IMR-90 (cell line): ENCODE data around the gene MAP2K5. TPM values are rescaled to one million over a fixed set of nuclear protein-coding genes. Genes with fewer than 3 reads are reported as not detected.

Source experiments
- ATAC-seq: fragments of 200-7000 bp; cut with Tn5 transposase; 2 replicates; pipeline ENCODE4 v1.9.1; 2020; ENCODE audit warnings: low read depth, mild to moderate bottlenecking, moderate library complexity
- BruUV-seq: library from RNA; stranded (reverse); fragments of 400-500 nt; replicated peaks from 2 replicates; lab custom pipeline; 2021; lab: Mats Ljungman, UMichigan
- CTCF ChIA-PET: fragments of 300-600 bp; formaldehyde crosslinking; extraction: SDS; loops from one replicate; lab custom pipeline; 2021; ENCODE audit warnings: antibody characterized with exemption; lab: Yijun Ruan, JAX
- POLR2A ChIA-PET: fragments of 300-600 bp; sonication (Branson Sonifier 250); formaldehyde crosslinking; loops from one replicate; lab custom pipeline; 2022; ENCODE audit warnings: antibody characterized with exemption; ENCODE audit not compliant: unreplicated experiment; lab: Charles Lee
- DNase-seq: peaks from one replicate; pipeline ENCODE4 v3.0.0; 2013
- H2AFZ ChIP-seq: replicated peaks from 2 replicates; pipeline ENCODE3; 2013; ENCODE audit warnings: low read length, mild to moderate bottlenecking; ENCODE audit not compliant: poor library complexity
- H2AK5ac ChIP-seq: 2 replicates; pipeline ENCODE4 v1.6.1; 2013; ENCODE audit warnings: low read depth, low read length, inconsistent platforms
- H2AK9ac ChIP-seq: replicated peaks from 2 replicates; pipeline ENCODE3; 2013; ENCODE audit warnings: mild to moderate bottlenecking, low read depth, low read length, moderate library complexity; ENCODE audit not compliant: poor library complexity
- H2BK120ac ChIP-seq: 2 replicates; pipeline ENCODE4 v1.6.1; 2013; ENCODE audit warnings: low read depth, low read length, inconsistent platforms
- H2BK15ac ChIP-seq: 3 replicates; pipeline ENCODE4 v1.6.1; 2013; ENCODE audit warnings: low read depth, low read length, inconsistent platforms
- H2BK20ac ChIP-seq: 2 replicates; pipeline ENCODE4 v1.6.1; 2013; ENCODE audit warnings: low read depth, mild to moderate bottlenecking, inconsistent platforms, low read length, moderate library complexity
- H2BK5ac ChIP-seq: 2 replicates; pipeline ENCODE4 v1.6.1; 2013; ENCODE audit warnings: mild to moderate bottlenecking, low read depth, low read length, inconsistent platforms; ENCODE audit not compliant: poor library complexity, severe bottlenecking
- H3K14ac ChIP-seq: replicated peaks from 2 replicates; pipeline ENCODE4 v1.6.1; 2013; ENCODE audit warnings: low read depth, low read length, inconsistent platforms
- H3K18ac ChIP-seq: 2 replicates; pipeline ENCODE4 v1.6.1; 2013; ENCODE audit warnings: low read depth, low read length, control low read depth
- H3K23ac ChIP-seq: 2 replicates; pipeline ENCODE4 v1.6.1; 2013; ENCODE audit warnings: low read depth, low read length, inconsistent platforms
- H3K27ac ChIP-seq: 2 replicates; pipeline ENCODE4 v1.5.1; 2013; ENCODE audit warnings: mild to moderate bottlenecking, control low read depth, low read length; ENCODE audit not compliant: insufficient read depth
- H3K27me3 ChIP-seq: 2 replicates; pipeline ENCODE4 v1.6.1; 2013; ENCODE audit warnings: low read length; ENCODE audit not compliant: control insufficient read depth, insufficient read depth
- H3K36me3 ChIP-seq: 2 replicates; pipeline ENCODE4 v1.6.1; 2013; ENCODE audit warnings: low read length, mixed read lengths; ENCODE audit not compliant: control insufficient read depth, insufficient read depth
- H3K4ac ChIP-seq: 2 replicates; pipeline ENCODE4 v1.6.1; 2013; ENCODE audit warnings: low read depth, low read length, inconsistent platforms
- H3K4me1 ChIP-seq: 2 replicates; pipeline ENCODE4 v1.6.1; 2013; ENCODE audit warnings: low read length, mixed read lengths; ENCODE audit not compliant: control insufficient read depth, insufficient read depth
- H3K4me2 ChIP-seq: 2 replicates; pipeline ENCODE4 v1.6.1; 2013; ENCODE audit warnings: low read depth, mild to moderate bottlenecking, control low read depth, low read length, moderate library complexity
- H3K4me3 ChIP-seq: 2 replicates; pipeline ENCODE4 v1.5.1; 2013; ENCODE audit warnings: low read depth, mild to moderate bottlenecking, control low read depth, low read length, moderate library complexity; ENCODE audit not compliant: insufficient read depth
- H3K56ac ChIP-seq: 2 replicates; pipeline ENCODE4 v1.6.1; 2013; ENCODE audit warnings: low read length, inconsistent platforms; ENCODE audit not compliant: insufficient read depth; ENCODE audit errors: extremely low read depth
- H3K79me1 ChIP-seq, 2 experiments: 2 replicates each; pipeline ENCODE4 v1.6.1; 2013; ENCODE audit warnings: low read length in 2 of 2, inconsistent platforms in 1 of 2, low read depth in 1 of 2
- H3K9ac ChIP-seq: 2 replicates; pipeline ENCODE4 v1.6.1; 2013; ENCODE audit warnings: low read depth, low read length, control low read depth
- H3K9me1 ChIP-seq: 2 replicates; pipeline ENCODE4 v1.6.1; 2013; ENCODE audit warnings: low read length, inconsistent platforms; ENCODE audit not compliant: insufficient read depth
- H3K9me3 ChIP-seq: 2 replicates; pipeline ENCODE4 v1.6.1; 2013; ENCODE audit warnings: low read length; ENCODE audit not compliant: control insufficient read depth, insufficient read depth
- H4K20me1 ChIP-seq: 2 replicates; pipeline ENCODE4 v1.6.1; 2013; ENCODE audit warnings: low read length, inconsistent platforms; ENCODE audit not compliant: insufficient read depth
- H4K5ac ChIP-seq: 2 replicates; pipeline ENCODE4 v1.6.1; 2013; ENCODE audit warnings: mild to moderate bottlenecking, low read depth, low read length, control low read depth
- H4K8ac ChIP-seq, 2 experiments: 2 replicates each; pipeline ENCODE4 v1.6.1; 2013; ENCODE audit warnings: low read depth in 2 of 2, low read length in 2 of 2, control low read depth in 1 of 2, inconsistent platforms in 1 of 2
- H4K91ac ChIP-seq: 2 replicates; pipeline ENCODE4 v1.6.1; 2013; ENCODE audit warnings: low read depth, low read length, inconsistent platforms; ENCODE audit not compliant: insufficient read depth
- BHLHE40 ChIP-seq: fragments of 150-350 bp; IDR thresholded peaks from 2 replicates; pipeline ENCODE4 v1.6.1; 2016; ENCODE audit warnings: mild to moderate bottlenecking, low read depth, low read length
- CEBPB ChIP-seq: IDR thresholded peaks from 2 replicates; pipeline ENCODE4 v1.6.1; 2012; ENCODE audit warnings: low read depth, low read length, improper control_type of control experiment
- CTCF ChIP-seq: conservative IDR thresholded peaks from 2 replicates; pipeline ENCODE4 v1.5.1; 2012; ENCODE audit warnings: mild to moderate bottlenecking, low read depth, low read length, improper control_type of control experiment
- FOS ChIP-seq: fragments of 150-350 bp; IDR thresholded peaks from 2 replicates; pipeline ENCODE4 v1.6.1; 2016; ENCODE audit warnings: low read depth, low read length
- MAFK ChIP-seq: IDR thresholded peaks from 2 replicates; pipeline ENCODE4 v1.6.1; 2012; ENCODE audit warnings: low read depth, low read length, improper control_type of control experiment
- NFE2L2 ChIP-seq: fragments of 150-350 bp; IDR thresholded peaks from 2 replicates; pipeline ENCODE4 v1.6.1; 2016; ENCODE audit warnings: low read depth, mild to moderate bottlenecking, low read length
- USF2 ChIP-seq: fragments of 150-350 bp; IDR thresholded peaks from 2 replicates; pipeline ENCODE4 v1.6.1; 2017; ENCODE audit warnings: mild to moderate bottlenecking, antibody characterized with exemption, low read length, low read depth
- WGBS, 2 experiments: methylation state at CpG; one replicate each; pipeline versions ENCODE4 v1.1.5 to v1.1.7; 2013; ENCODE audit warnings: missing lambda C conversion rate in 2 of 2; ENCODE audit not compliant: insufficient read length in 1 of 2; ENCODE audit errors: extremely low coverage in 2 of 2; 5-methylcytosine and 5-hydroxymethylcytosine counted together
- dilution Hi-C: fragments of 300-500 bp; cut with HindIII; formaldehyde crosslinking; loops from one replicate; pipeline ENCODE4 v1.14.3; 2018; ENCODE audit warnings: low sequenced_read_pairs; ENCODE audit not compliant: unreplicated experiment
- in situ Hi-C: fragments of 300-500 bp; cut with MboI; formaldehyde crosslinking; loops from 3 replicates; pipeline ENCODE4 v1.14.3; 2019; ENCODE audit warnings: low sequenced_read_pairs, inconsistent platforms, mixed read lengths
- intact Hi-C: fragments of 100-400 bp; cut with micrococcal nuclease; formaldehyde crosslinking; loops from 2 replicates; pipeline ENCODE4 v1.10.0; 2022
- polyA plus RNA-seq, 3 experiments: library from polyadenylated mRNA; depleted of rRNA; stranded (reverse); fragments of >200 nt; gene quantifications; 2 replicates each; pipeline ENCODE4 v1.2.3, GENCODE V29; 2012; ENCODE audit warnings: low replicate concordance in 1 of 3
- total RNA-seq: library from RNA; depleted of rRNA; stranded (reverse); fragments of >200 nt; gene quantifications from 2 replicates; pipeline ENCODE4 v1.2.3, GENCODE V29; 2012

Gene MAP2K5
- total and polyA plus RNA-seq, 2 of the 4 experiments (the other 2 are of a cell fraction), result 1.6 to 6.1 TPM

- TF ChIP-seq CTCF (no peak), NFE2L2 (no peak), FOS (no peak), BHLHE40 (no peak), MAFK (no peak), CEBPB (no peak)
These were observed 70.7 kb downstream of the MAP2K5 start (continued) for GRCh38 chr15:67613211-67613610.

GRCh38 chr15:67613708-67614107 lies 71.2 kb downstream of the MAP2K5 start:
- H3K4me2 ChIP-seq, result no peak overlapping the region

More at GRCh38 chr15:67613708-67614107, 71.2 kb downstream of the MAP2K5 start:
- Histone ChIP-seq H3K4me1 (peaks cover 7% of the 10 kb centered on the region; the same call in 1 of the 2 replicates), H3K9me3 (no peaks in the 10 kb centered on the region), H2BK120ac (no peak overlapping the region), H3K14ac (no peak overlapping the region), H2BK20ac (no peak overlapping the region), H3K27me3 (no peaks in the 10 kb centered on the region), H3K36me3 (no peaks in the 10 kb centered on the region), H2BK15ac (no peak overlapping the region; the same call in 2 of the 3 replicates), H4K8ac (no peak overlapping the region), H4K5ac (no peak overlapping the region), H3K23ac (peak overlapping the region; percentile 29; the same call in 1 of the 2 replicates), H3K79me1 (no peaks in the 10 kb centered on the region), H3K9ac (no peak overlapping the region), H3K27ac (no peak overlapping the region), H2AFZ (no peak overlapping the region), H3K56ac (no peak overlapping the region), H3K4ac (no peak overlapping the region), H2AK5ac (no peak overlapping the region), H4K91ac (no peak overlapping the region), H2BK5ac (no peak overlapping the region), H3K18ac (no peak overlapping the region), H2AK9ac (no peak overlapping the region), H3K4me3 (no peak overlapping the region), H3K9me1 (peaks cover 3% of the 10 kb centered on the region; the same call in 1 of the 2 replicates), H4K20me1 (no peaks in the 10 kb centered on the region)
- ChIA-PET CTCF (interaction anchor here (0.7 to 1.5 kb wide), 2 partner anchors 9 to 20 kb away, joined by 3 to 6 read pairs; no protein-coding TSS in a partner anchor), POLR2A (no interaction called here)
- dilution Hi-C loops, result no loop called here
- no TSS peak for BruUV-seq
- no peak for ATAC-seq
- no CpG with 5 or more reads among the region's 3 CpGs for WGBS, 2 experiments
- DNase-seq, result no peak
- in situ Hi-C loops, result no loop called here
- TF ChIP-seq MAFK (no peak), USF2 (no peak)
- intact Hi-C loops, result no loop called here
